Mesendoderm (in vitro differentiated cells): ENCODE measurements around the gene RYR2.

ENCODE experiments used
- DNase-seq: peaks from one replicate; pipeline ENCODE4 v3.0.0; 2013
- H2AK5ac ChIP-seq: 2 replicates; pipeline ENCODE4 v1.6.1; 2013; ENCODE audit warnings: low read length, inconsistent platforms
- H2BK120ac ChIP-seq: 2 replicates; pipeline ENCODE4 v1.6.1; 2013; ENCODE audit warnings: low read depth, mild to moderate bottlenecking, low read length, moderate library complexity, mixed read lengths
- H2BK15ac ChIP-seq: replicated peaks from 2 replicates; pipeline ENCODE4 v1.6.1; 2013; ENCODE audit warnings: low read depth, mild to moderate bottlenecking, moderate library complexity
- H2BK5ac ChIP-seq: 2 replicates; pipeline ENCODE4 v1.6.1; 2013; ENCODE audit warnings: low read length, inconsistent platforms
- H3K18ac ChIP-seq: 2 replicates; pipeline ENCODE4 v1.6.1; 2013; ENCODE audit warnings: mild to moderate bottlenecking, low read length, mixed read lengths
- H3K23ac ChIP-seq: one replicate; pipeline ENCODE4 v1.6.1; 2013; ENCODE audit warnings: low read length
- H3K27ac ChIP-seq: 2 replicates; pipeline ENCODE4 v1.5.1; 2013; ENCODE audit warnings: low read depth, mild to moderate bottlenecking, inconsistent platforms, low read length, moderate library complexity
- H3K27me3 ChIP-seq: 2 replicates; pipeline ENCODE4 v1.6.1; 2013; ENCODE audit warnings: low read length, control low read depth, mild to moderate bottlenecking, inconsistent platforms; ENCODE audit not compliant: insufficient read depth, poor library complexity
- H3K36me3 ChIP-seq: 2 replicates; pipeline ENCODE4 v1.6.1; 2013; ENCODE audit warnings: low read length, inconsistent platforms; ENCODE audit not compliant: control insufficient read depth, insufficient read depth
- H3K4ac ChIP-seq: one replicate; pipeline ENCODE4 v1.6.1; 2013; ENCODE audit warnings: low read depth, mild to moderate bottlenecking, low read length, moderate library complexity
- H3K4me1 ChIP-seq: 2 replicates; pipeline ENCODE4 v1.6.1; 2013; ENCODE audit warnings: low read depth, low read length, inconsistent platforms; ENCODE audit not compliant: control insufficient read depth
- H3K4me2 ChIP-seq: 2 replicates; pipeline ENCODE4 v1.6.1; 2013; ENCODE audit warnings: low read length
- H3K4me3 ChIP-seq: 2 replicates; pipeline ENCODE4 v1.5.1; 2013; ENCODE audit warnings: mild to moderate bottlenecking, low read length
- H3K56ac ChIP-seq: one replicate; pipeline ENCODE4 v1.6.1; 2013; ENCODE audit warnings: low read length
- H3K79me1 ChIP-seq: 2 replicates; pipeline ENCODE4 v1.6.1; 2013; ENCODE audit warnings: low read length, inconsistent platforms
- H3K79me2 ChIP-seq: 2 replicates; pipeline ENCODE4 v1.6.1; 2013; ENCODE audit warnings: mild to moderate bottlenecking, low read length; ENCODE audit not compliant: control insufficient read depth, insufficient read depth
- H3K9ac ChIP-seq: 2 replicates; pipeline ENCODE4 v1.6.1; 2013; ENCODE audit warnings: low read length, inconsistent platforms
- H4K5ac ChIP-seq: one replicate; pipeline ENCODE4 v1.6.1; 2013; ENCODE audit warnings: low read length
- H4K8ac ChIP-seq: one replicate; pipeline ENCODE4 v1.6.1; 2013; ENCODE audit warnings: low read depth, mild to moderate bottlenecking, control low read depth, low read length, moderate library complexity
- WGBS: extraction: QIAGEN DNeasy Blood & Tissue Kit; methylation state at CpG from one replicate; pipeline ENCODE4 v1.1.7; 2013; ENCODE audit warnings: low lambda C conversion rate, missing lambda C conversion rate; ENCODE audit not compliant: insufficient coverage; ENCODE audit errors: extremely low coverage; 5-methylcytosine and 5-hydroxymethylcytosine counted together

Gene RYR2

GRCh38 chr1:237444120-237444790, 402.3 kb downstream of the RYR2 start:
- no peak overlapping the region for H3K9ac ChIP-seq
- no peak overlapping the region for H4K8ac ChIP-seq
- no peak overlapping the region for H2BK120ac ChIP-seq
- no peak overlapping the region for H3K18ac ChIP-seq
- H3K36me3 ChIP-seq, result no peaks in the 10 kb centered on the region
- no peaks in the 10 kb centered on the region for H3K4me1 ChIP-seq
- no peak for DNase-seq
- no peaks in the 10 kb centered on the region for H3K27me3 ChIP-seq
- H3K79me1 ChIP-seq, result no peaks in the 10 kb centered on the region
- no peak overlapping the region for H3K4me3 ChIP-seq
- H3K4me2 ChIP-seq, result no peak overlapping the region
- no peak overlapping the region for H4K5ac ChIP-seq
- H3K27ac ChIP-seq, result no peak overlapping the region
- H2BK15ac ChIP-seq, result no peak overlapping the region
- no CpG with 5 or more reads among the region's 3 CpGs for WGBS
- no peak overlapping the region for H2BK5ac ChIP-seq
- H3K79me2 ChIP-seq, result no peaks in the 10 kb centered on the region
- H3K23ac ChIP-seq, result no peak overlapping the region
- H3K56ac ChIP-seq, result no peak overlapping the region
- H3K4ac ChIP-seq, result no peak overlapping the region
- no peak overlapping the region for H2AK5ac ChIP-seq

- Histone ChIP-seq H3K27me3 (no peaks in the 10 kb centered on the region), H3K4me3 (no peak overlapping the region), H4K8ac (no peak overlapping the region), H3K79me1 (no peaks in the 10 kb centered on the region), H2BK5ac (no peak overlapping the region), H3K23ac (no peak overlapping the region), H3K4me2 (no peak overlapping the region), H4K5ac (no peak overlapping the region), H3K4ac (no peak overlapping the region), H2BK120ac (no peak overlapping the region), H2AK5ac (no peak overlapping the region), H3K4me1 (no peaks in the 10 kb centered on the region), H3K18ac (no peak overlapping the region), H3K27ac (no peak overlapping the region), H3K9ac (no peak overlapping the region), H3K56ac (no peak overlapping the region), H3K79me2 (no peaks in the 10 kb centered on the region), H3K36me3 (no peaks in the 10 kb centered on the region), H2BK15ac (no peak overlapping the region)
- no peak for DNase-seq
- WGBS, result no CpG with 5 or more reads among the region's 7 CpGs
These were observed 406.1 kb downstream of the RYR2 start for GRCh38 chr1:237448042-237448441.

DNA sequence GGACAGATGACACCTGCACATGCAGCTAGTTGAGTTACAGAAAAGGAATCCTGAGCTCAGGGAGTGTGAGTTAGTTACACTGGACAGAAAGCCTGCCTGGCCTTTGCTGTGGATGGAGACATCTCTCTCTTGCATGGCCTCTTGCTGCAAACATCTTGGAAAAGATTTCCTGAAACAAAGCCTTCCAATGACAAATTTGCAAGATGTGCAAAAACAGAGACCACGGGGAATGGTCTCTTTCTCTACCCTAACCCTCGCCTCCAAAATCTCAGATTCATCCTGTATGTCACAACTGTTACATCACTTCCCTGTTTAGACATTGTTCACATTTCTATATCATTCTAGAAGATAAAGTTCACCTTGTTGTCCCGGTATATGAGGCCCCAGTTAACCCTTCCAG, 415.6 kb downstream of the RYR2 start:
- no peak overlapping the region for H2BK120ac ChIP-seq
- no peak overlapping the region for H3K23ac ChIP-seq
- H4K5ac ChIP-seq, result no peak overlapping the region
- H2BK5ac ChIP-seq, result no peak overlapping the region
- H3K4me2 ChIP-seq, result no peak overlapping the region
- no peak overlapping the region for H3K4ac ChIP-seq
- no peak overlapping the region for H3K27ac ChIP-seq
- no peaks in the 10 kb centered on the region for H3K27me3 ChIP-seq
- H3K36me3 ChIP-seq, result no peaks in the 10 kb centered on the region
- no peak for DNase-seq
- no CpG with 5 or more reads among the region's 3 CpGs for WGBS
- no peak overlapping the region for H3K18ac ChIP-seq
- no peak overlapping the region for H3K56ac ChIP-seq
- H3K79me2 ChIP-seq, result no peaks in the 10 kb centered on the region
- H3K79me1 ChIP-seq, result no peaks in the 10 kb centered on the region
- H2BK15ac ChIP-seq, result no peak overlapping the region
- no peak overlapping the region for H4K8ac ChIP-seq
- H2AK5ac ChIP-seq, result no peak overlapping the region
- H3K9ac ChIP-seq, result no peak overlapping the region
- no peak overlapping the region for H3K4me3 ChIP-seq
- no peaks in the 10 kb centered on the region for H3K4me1 ChIP-seq

- Histone ChIP-seq H2AK5ac (no peak overlapping the region), H3K27ac (no peak overlapping the region), H2BK120ac (no peak overlapping the region), H3K56ac (no peak overlapping the region), H2BK5ac (no peak overlapping the region), H3K36me3 (no peaks in the 10 kb centered on the region), H3K4ac (no peak overlapping the region), H3K9ac (no peak overlapping the region), H3K23ac (no peak overlapping the region), H3K27me3 (no peaks in the 10 kb centered on the region), H3K79me1 (no peaks in the 10 kb centered on the region), H4K5ac (no peak overlapping the region), H3K79me2 (no peaks in the 10 kb centered on the region), H3K4me3 (no peak overlapping the region), H3K18ac (no peak overlapping the region), H4K8ac (no peak overlapping the region), H2BK15ac (no peak overlapping the region), H3K4me1 (no peaks in the 10 kb centered on the region), H3K4me2 (no peak overlapping the region)
- no CpG with 5 or more reads among the region's 3 CpGs for WGBS
- DNase-seq, result no peak
These were observed 425.3 kb downstream of the RYR2 start for GRCh38 chr1:237467320-237467719.

DNA sequence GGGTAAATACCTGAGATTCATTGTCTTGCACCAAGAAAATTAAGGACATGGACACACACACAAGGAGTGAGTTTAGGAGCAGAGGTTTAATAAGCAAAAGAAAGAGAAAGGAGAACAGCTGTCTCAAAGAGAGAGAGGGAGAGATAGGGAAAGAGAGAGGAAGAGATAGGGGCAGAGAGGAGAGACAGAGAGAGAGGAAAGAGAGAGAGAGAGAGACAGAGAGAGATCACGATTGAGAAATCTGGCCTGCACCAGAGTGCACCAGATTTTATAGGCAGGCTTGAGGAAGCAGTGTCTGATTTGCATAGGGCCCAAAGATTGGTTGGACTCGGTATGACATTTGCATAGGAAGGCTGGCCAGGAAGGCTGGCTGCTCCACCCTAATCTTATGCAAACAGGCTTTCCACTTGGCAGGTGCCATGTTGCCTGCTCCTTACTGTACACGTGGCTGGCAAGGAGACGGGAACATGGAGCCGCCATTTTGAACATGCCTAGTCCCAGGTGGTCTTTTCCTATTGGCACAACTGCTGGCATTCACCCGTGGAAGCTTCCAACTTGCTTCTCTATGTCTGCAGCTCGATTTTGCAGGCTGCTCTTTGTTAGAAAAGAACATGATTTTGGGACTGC, 428.8 kb downstream of the RYR2 start:
- Histone ChIP-seq H3K18ac (no peak overlapping the region), H3K23ac (no peak overlapping the region), H3K27me3 (no peaks in the 10 kb centered on the region), H2BK15ac (no peak overlapping the region), H4K5ac (no peak overlapping the region), H2BK5ac (no peak overlapping the region), H3K9ac (no peak overlapping the region), H2AK5ac (no peak overlapping the region), H3K4me2 (no peak overlapping the region), H4K8ac (no peak overlapping the region), H2BK120ac (no peak overlapping the region), H3K79me2 (no peaks in the 10 kb centered on the region), H3K4me3 (no peak overlapping the region), H3K27ac (no peak overlapping the region), H3K36me3 (no peaks in the 10 kb centered on the region), H3K4ac (no peak overlapping the region), H3K4me1 (no peaks in the 10 kb centered on the region), H3K79me1 (no peaks in the 10 kb centered on the region), H3K56ac (no peak overlapping the region)
- no CpG with 5 or more reads among the region's 7 CpGs for WGBS
- DNase-seq, result peak; percentile 28

DNA sequence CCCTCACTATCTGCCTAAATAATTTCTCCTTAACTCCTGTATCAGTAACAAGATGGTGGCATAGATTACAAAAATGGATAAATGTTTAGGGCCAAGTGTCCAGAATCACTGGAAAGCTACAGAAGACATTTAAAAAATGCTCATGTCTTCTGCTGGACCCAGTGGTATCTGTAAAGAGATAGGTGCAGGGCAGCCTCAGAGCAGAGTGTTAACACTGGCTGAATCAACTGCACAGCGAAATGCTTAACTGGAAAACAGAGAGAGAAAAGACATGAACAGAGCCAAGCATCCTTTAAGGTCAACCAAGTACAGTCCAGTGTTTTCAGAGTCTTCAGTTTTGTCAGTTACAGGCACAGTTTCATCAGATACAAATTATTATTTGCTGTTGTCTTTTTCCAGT, 429.4 kb downstream of the RYR2 start:
- Histone ChIP-seq H3K79me2 (no peaks in the 10 kb centered on the region), H3K4me2 (no peak overlapping the region), H3K4me1 (no peaks in the 10 kb centered on the region), H3K79me1 (no peaks in the 10 kb centered on the region), H3K4ac (no peak overlapping the region), H2AK5ac (no peak overlapping the region), H3K18ac (no peak overlapping the region), H4K5ac (no peak overlapping the region), H4K8ac (no peak overlapping the region), H3K9ac (no peak overlapping the region), H2BK5ac (no peak overlapping the region), H3K36me3 (no peaks in the 10 kb centered on the region), H3K4me3 (no peak overlapping the region), H3K56ac (no peak overlapping the region), H2BK15ac (no peak overlapping the region), H3K27me3 (no peaks in the 10 kb centered on the region), H2BK120ac (no peak overlapping the region), H3K27ac (no peak overlapping the region), H3K23ac (no peak overlapping the region)
- no peak for DNase-seq
- no CpG with 5 or more reads among the region's 1 CpG for WGBS
